ENCODE data around the gene NSD1.

The NSD1 gene

GRCh38 chr5:177179431-177179830 lies 45.9 kb downstream of the NSD1 start:
- no peak for DNase-seq

- DNase-seq, result no peak
These were observed 49.6 kb downstream of the NSD1 start for GRCh38 chr5:177183142-177183541.

- DNase-seq, result no peak
These were observed 50.3 kb downstream of the NSD1 start for GRCh38 chr5:177183766-177184360.

GRCh38 chr5:177185993-177186392 lies 52.4 kb downstream of the NSD1 start:
- DNase-seq, result no peak

GRCh38 chr5:177186645-177187044 lies 53.1 kb downstream of the NSD1 start:
- DNase-seq, result no peak

GRCh38 chr5:177188775-177189174 lies 55.2 kb downstream of the NSD1 start:
- DNase-seq, result no peak

GRCh38 chr5:177189416-177189815 lies 55.8 kb downstream of the NSD1 start:
- no peak for DNase-seq

GRCh38 chr5:177189965-177190364 lies 56.4 kb downstream of the NSD1 start:
- no peak for DNase-seq

GRCh38 chr5:177194268-177194667 lies 60.7 kb downstream of the NSD1 start:
- no peak for DNase-seq

- no peak for DNase-seq
These were observed 61.9 kb downstream of the NSD1 start for GRCh38 chr5:177195307-177195952.

- DNase-seq, result no peak
These were observed 65.2 kb downstream of the NSD1 start for GRCh38 chr5:177198738-177199137.

- no peak for DNase-seq
These were observed 70.7 kb downstream of the NSD1 start for GRCh38 chr5:177204281-177204680.

- DNase-seq, result no peak
These were observed 76.0 kb downstream of the NSD1 start for GRCh38 chr5:177209610-177210009.

- DNase-seq, result no peak
These were observed 78.7 kb downstream of the NSD1 start for GRCh38 chr5:177212242-177212641.

- DNase-seq, result no peak
These were observed 87.0 kb downstream of the NSD1 start for GRCh38 chr5:177220576-177220975.

GRCh38 chr5:177222269-177222668 lies 88.7 kb downstream of the NSD1 start:
- DNase-seq, result no peak

- no peak for DNase-seq
These were observed 92.2 kb downstream of the NSD1 start for GRCh38 chr5:177225798-177226197.

- DNase-seq, result no peak
These were observed 93.3 kb downstream of the NSD1 start for GRCh38 chr5:177226860-177227259.

GRCh38 chr5:177228751-177229150 lies 95.2 kb downstream of the NSD1 start:
- no peak for DNase-seq

- no peak for DNase-seq
These were observed 97.1 kb downstream of the NSD1 start for GRCh38 chr5:177230660-177231059.

- no peak for DNase-seq
These were observed 98.1 kb downstream of the NSD1 start for GRCh38 chr5:177231479-177232250.

GRCh38 chr5:177232358-177232757 lies 98.8 kb downstream of the NSD1 start:
- no peak for DNase-seq

- DNase-seq, result no peak
These were observed 99.2 kb downstream of the NSD1 start for GRCh38 chr5:177232761-177233160.

- DNase-seq, result no peak
These were observed 99.6 kb downstream of the NSD1 start for GRCh38 chr5:177233206-177233605.
